Ectodermal cell (in vitro differentiated cells): Measurements from ENCODE around the gene MT1A.

Experiments
- H3K27ac ChIP-seq: 2 replicates; pipeline ENCODE4 v1.7.0; 2013; ENCODE audit warnings: mild to moderate bottlenecking, low read depth, low read length; ENCODE audit not compliant: insufficient read depth, poor library complexity, severe bottlenecking
- H3K27me3 ChIP-seq: 2 replicates; pipeline ENCODE4 v1.7.0; 2013; ENCODE audit warnings: mild to moderate bottlenecking, low read length; ENCODE audit not compliant: insufficient read depth, control insufficient read depth, poor library complexity, severe bottlenecking
- H3K36me3 ChIP-seq: one replicate; pipeline ENCODE4 v1.7.0; 2013; ENCODE audit warnings: low read length; ENCODE audit not compliant: control insufficient read depth, insufficient read depth
- H3K4me1 ChIP-seq: one replicate; pipeline ENCODE4 v1.7.0; 2013; ENCODE audit warnings: low read length; ENCODE audit not compliant: control insufficient read depth, insufficient read depth
- H3K4me3 ChIP-seq: 2 replicates; pipeline ENCODE4 v1.7.0; 2013; ENCODE audit warnings: low read depth, low read length, control low read depth; ENCODE audit not compliant: insufficient read depth
- H3K9me3 ChIP-seq: 2 replicates; pipeline ENCODE4 v1.7.0; 2013; ENCODE audit warnings: mild to moderate bottlenecking, low read length, moderate library complexity; ENCODE audit not compliant: control insufficient read depth
- WGBS, 2 experiments: methylation state at CpG; one replicate each; pipeline ENCODE4 v1.1.7; 2013; ENCODE audit warnings: missing lambda C conversion rate in 2 of 2; 5-methylcytosine and 5-hydroxymethylcytosine counted together

Gene MT1A

DNA sequence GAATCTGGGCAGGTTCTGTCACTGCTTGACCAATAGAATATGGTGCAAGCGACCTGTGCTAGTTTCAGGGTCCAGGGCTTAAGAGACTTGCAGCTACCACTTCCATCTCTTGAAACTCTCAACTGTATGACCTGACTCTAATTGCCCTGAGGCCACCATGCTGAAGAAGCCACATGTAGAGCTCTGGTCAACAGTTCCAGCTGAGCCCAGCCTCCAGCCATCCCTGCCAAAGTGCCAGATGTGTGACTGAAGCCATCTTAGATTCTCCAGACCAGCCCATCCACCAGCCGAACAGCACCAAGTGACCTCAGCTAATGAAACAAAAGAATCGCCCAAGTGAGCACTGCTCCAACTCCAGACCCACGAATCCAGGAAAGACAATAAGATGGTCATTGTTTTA, 33.5 kb upstream of the MT1A start:
- no peak overlapping the region for H3K27ac ChIP-seq
- no peaks in the 10 kb centered on the region for H3K36me3 ChIP-seq
- peaks cover 49% of the 10 kb centered on the region for H3K27me3 ChIP-seq
- no peak overlapping the region for H3K4me3 ChIP-seq
- H3K4me1 ChIP-seq: peaks cover 18% of the 10 kb centered on the region
- WGBS, 2 experiments: 89 to 91% methylated on average over 4 of the region's 4 CpGs
- no peaks in the 10 kb centered on the region for H3K9me3 ChIP-seq

DNA sequence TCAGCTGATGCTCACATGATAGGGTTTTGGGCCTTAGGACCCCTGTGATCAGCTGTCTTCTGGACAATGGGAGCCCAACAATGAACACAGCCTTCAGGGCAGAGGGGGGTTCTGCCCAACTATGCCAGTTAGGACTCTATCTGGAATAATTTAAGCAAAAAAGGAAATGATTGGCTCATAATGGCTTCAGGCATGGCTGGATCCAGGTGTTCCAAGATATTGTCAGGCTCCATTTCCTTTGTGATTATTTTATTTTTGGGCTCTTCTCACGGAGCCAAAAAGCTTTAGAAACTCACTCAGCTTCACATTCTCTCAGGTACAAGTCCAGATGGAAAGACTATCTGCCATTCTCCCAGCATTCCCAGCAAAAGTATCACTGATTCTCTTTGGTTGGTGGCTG, 33.0 kb upstream of the MT1A start:
- peaks cover 54% of the 10 kb centered on the region for H3K27me3 ChIP-seq
- H3K27ac ChIP-seq: no peak overlapping the region
- H3K36me3 ChIP-seq: no peaks in the 10 kb centered on the region
- H3K9me3 ChIP-seq: no peaks in the 10 kb centered on the region
- WGBS, 2 experiments: 71 to 85% methylated on average over 1 of the region's 1 CpG
- H3K4me3 ChIP-seq: no peak overlapping the region
- peaks cover 23% of the 10 kb centered on the region for H3K4me1 ChIP-seq

DNA sequence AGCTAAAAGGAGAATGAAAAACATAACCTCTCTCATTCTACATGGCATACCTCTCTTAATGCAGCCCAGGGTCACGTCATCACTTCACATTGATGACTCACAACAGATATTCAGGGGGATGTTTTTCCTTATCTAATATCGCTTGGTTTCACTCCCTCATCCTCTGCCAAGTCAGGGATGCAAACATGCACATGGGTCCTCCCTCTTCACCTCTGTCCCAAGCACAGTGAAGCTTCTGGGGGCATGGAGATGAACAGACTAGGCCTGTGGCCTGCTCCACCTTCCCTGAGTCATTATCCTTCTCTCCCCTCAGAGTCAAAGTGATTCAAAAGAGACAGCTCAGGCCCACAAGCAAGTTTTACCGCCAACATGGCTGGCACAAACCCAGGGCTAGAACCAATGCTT, 32.4 kb upstream of the MT1A start:
- Histone ChIP-seq H3K4me3 (no peak overlapping the region), H3K9me3 (no peaks in the 10 kb centered on the region), H3K27me3 (peaks cover 58% of the 10 kb centered on the region), H3K36me3 (no peaks in the 10 kb centered on the region), H3K4me1 (peaks cover 27% of the 10 kb centered on the region), H3K27ac (no peak overlapping the region)
- 91 to 97% methylated on average over 3 of the region's 3 CpGs for WGBS, 2 experiments

DNA sequence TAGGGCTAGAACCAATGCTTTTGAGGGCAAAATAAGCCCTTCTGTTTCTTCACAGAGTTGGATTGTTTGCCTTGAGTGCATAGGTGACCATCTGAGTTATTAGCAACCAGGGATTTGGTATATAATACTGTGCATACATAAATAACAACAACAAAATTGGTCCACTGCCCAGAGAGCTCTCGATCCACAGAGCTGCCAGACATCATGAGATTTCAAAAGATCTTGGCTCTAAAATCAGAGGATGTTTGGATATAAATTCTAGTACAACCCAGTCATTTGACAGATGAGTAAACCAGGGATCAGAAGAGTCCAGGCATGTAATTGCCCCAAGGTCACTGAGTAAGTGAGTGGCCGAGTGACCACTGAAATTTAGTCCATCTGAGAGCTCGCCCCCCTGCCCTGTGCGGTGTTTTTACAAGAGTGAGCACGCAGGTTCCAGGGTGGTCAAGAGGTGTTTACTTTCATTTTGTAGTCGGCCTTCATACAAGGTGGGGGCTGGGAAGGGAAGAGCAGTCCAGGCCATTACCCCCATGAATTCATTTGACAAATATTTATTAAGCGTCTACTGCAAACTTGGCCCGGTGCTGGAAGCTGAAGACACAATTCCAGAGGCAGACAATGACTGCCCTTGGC, 31.9 kb upstream of the MT1A start:
- H3K27ac ChIP-seq: no peak overlapping the region
- no peak overlapping the region for H3K4me3 ChIP-seq
- peaks cover 58% of the 10 kb centered on the region for H3K27me3 ChIP-seq
- no peaks in the 10 kb centered on the region for H3K9me3 ChIP-seq
- WGBS, 2 experiments: 86 to 89% methylated on average over 8 of the region's 8 CpGs
- H3K4me1 ChIP-seq: peaks cover 23% of the 10 kb centered on the region
- H3K36me3 ChIP-seq: no peaks in the 10 kb centered on the region

DNA sequence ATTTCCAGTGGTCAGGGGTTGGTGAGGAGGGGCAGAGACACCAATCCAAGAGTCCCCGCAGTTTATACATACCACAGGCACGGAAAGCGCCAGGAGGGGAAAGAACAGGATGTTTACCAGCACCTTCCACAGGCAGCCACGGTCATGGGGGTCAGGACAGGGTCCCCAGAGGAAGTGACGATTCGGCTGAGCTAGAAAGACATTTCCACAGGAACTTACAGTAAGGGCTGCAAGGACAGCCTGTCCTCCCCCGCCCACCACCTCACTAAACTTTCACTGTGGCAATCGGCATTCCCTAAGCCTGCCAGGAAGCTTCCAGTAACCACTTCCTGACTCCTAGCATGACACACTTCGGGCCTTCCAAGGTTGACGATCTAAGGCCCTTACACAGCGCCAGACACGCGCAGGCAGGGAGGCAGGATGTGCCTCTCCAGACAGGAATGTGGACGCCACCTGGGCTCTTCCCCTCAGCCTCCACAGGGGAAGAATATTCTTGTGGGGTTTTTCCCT, 31.3 kb upstream of the MT1A start:
- no peaks in the 10 kb centered on the region for H3K9me3 ChIP-seq
- H3K27ac ChIP-seq: no peak overlapping the region
- no peak overlapping the region for H3K4me3 ChIP-seq
- peaks cover 23% of the 10 kb centered on the region for H3K4me1 ChIP-seq
- no peaks in the 10 kb centered on the region for H3K36me3 ChIP-seq
- 78 to 83% methylated on average over 14 of the region's 14 CpGs for WGBS, 2 experiments
- H3K27me3 ChIP-seq: peaks cover 64% of the 10 kb centered on the region

DNA sequence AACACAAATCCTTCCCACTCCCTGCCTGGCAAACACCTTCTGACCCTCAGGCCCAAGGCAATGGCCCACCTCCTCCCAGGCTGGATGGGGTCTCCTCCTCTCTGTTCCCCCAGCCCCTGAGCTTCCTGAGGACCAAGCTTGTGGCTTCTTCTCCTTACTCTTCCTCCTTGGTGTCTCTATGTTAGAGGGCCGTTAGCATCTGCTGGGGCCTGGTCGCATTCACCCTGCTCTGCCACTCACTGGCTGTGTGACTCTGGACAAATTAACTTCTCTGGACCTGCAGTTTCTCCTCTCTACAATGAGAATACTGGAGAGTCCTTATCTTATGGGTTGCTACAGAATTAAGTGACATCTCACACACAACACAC, 30.8 kb upstream of the MT1A start:
- Histone ChIP-seq H3K9me3 (no peaks in the 10 kb centered on the region), H3K36me3 (no peaks in the 10 kb centered on the region), H3K27me3 (peaks cover 68% of the 10 kb centered on the region), H3K4me3 (no peak overlapping the region), H3K27ac (no peak overlapping the region), H3K4me1 (peaks cover 23% of the 10 kb centered on the region)
- 72 to 85% methylated on average over 2 of the region's 2 CpGs for WGBS, 2 experiments

DNA sequence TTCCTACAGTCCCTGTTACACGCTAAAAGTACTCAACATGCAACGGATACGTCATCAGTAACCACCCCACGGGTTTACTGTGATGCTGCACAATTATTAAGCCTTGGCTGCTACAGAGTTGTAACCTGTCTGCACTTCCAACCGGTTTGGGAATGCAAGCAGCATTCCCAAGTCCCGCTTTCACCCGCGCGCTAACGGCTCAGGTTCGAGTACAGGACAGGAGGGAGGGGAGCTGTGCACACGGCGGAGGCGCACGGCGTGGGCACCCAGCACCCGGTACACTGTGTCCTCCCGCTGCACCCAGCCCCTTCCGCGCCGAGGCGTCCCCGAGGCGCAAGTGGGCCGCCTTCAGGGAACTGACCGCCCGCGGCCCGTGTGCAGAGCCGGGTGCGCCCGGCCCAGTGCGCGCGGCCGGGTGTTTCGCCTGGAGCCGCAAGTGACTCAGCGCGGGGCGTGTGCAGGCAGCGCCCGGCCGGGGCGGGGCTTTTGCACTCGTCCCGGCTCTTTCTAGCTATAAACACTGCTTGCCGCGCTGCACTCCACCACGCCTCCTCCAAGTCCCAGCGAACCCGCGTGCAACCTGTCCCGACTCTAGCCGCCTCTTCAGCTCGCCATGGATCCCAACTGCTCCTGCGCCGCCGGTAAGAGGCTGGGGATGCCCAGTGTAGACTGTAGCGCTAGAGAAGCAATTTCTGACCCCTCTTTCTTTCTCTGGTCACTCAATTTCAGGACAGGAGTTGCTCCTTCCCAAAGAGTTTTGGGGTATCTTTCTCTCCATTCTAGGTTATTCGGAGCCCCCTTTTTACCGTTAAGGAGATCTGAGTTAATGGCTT, 30.2 kb upstream of the MT1A start, which contains the start of gene MT2A:
Gene MT2A (plus strand): TSS at position 542 of the 833 bp plus-strand sequence. CDS start 72 bp downstream, at position 614.
- peaks cover 23% of the 10 kb centered on the region for H3K4me1 ChIP-seq
- 8 to 9% methylated on average over 62 of the region's 62 CpGs for WGBS, 2 experiments
- H3K36me3 ChIP-seq: no peaks in the 10 kb centered on the region
- peak within 1 kb of the TSS; percentile 35 for H3K4me3 ChIP-seq
- peaks cover 72% of the 10 kb centered on the region for H3K27me3 ChIP-seq
- H3K9me3 ChIP-seq: no peaks in the 10 kb centered on the region
- no peak within 1 kb of the TSS for H3K27ac ChIP-seq

DNA sequence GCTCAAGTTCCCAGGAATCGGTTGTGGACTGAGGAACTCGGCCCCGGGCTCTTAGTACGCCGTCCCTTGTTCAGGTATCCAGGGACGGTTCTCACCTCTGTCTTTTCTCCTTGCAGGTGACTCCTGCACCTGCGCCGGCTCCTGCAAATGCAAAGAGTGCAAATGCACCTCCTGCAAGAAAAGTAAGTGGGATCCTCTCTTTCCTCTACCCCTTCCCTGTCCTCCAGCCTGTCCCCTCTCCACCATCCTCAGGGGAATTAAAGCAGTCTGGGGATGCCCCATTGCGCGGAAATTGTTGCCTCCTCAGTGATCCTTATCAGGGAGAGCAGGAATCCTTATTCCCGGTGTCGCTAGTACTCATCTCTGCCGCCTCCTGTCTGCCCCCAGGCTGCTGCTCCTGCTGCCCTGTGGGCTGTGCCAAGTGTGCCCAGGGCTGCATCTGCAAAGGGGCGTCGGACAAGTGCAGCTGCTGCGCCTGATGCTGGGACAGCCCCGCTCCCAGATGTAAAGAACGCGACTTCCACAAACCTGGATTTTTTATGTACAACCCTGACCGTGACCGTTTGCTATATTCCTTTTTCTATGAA, 29.5 kb upstream of the MT1A start:
- Histone ChIP-seq H3K4me3 (peak overlapping the region; percentile 35), H3K9me3 (no peaks in the 10 kb centered on the region), H3K27ac (no peak overlapping the region), H3K4me1 (peaks cover 23% of the 10 kb centered on the region), H3K27me3 (peaks cover 72% of the 10 kb centered on the region), H3K36me3 (no peaks in the 10 kb centered on the region)
- 2 to 7% methylated on average over 19 to 21 of the region's 21 CpGs for WGBS, 2 experiments

DNA sequence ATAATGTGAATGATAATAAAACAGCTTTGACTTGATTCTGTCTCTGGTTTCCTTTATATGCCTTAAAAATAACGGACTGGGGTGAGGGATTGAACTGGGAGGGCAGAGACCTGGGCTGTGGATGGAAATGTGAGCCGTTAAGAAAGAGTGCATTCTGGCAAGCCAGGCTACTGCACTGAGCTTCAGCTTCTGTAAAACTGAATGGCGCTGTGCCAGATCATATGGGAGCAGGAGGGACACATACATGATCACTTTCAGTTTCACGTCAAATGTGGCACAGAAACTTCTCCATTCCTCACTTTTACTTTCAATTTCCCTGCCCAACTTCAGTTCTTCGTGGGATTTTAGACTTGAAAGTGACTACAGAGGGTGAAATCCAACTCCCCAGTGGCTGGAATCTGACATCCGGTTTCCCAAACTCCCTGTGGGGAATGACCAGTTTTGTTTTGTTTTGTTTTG, 29.0 kb upstream of the MT1A start:
- Histone ChIP-seq H3K27me3 (peaks cover 75% of the 10 kb centered on the region), H3K9me3 (no peaks in the 10 kb centered on the region), H3K4me3 (no peak overlapping the region), H3K4me1 (peaks cover 23% of the 10 kb centered on the region), H3K36me3 (no peaks in the 10 kb centered on the region), H3K27ac (no peak overlapping the region)
- WGBS, 2 experiments: 4 to 8% methylated on average over 6 of the region's 6 CpGs

DNA sequence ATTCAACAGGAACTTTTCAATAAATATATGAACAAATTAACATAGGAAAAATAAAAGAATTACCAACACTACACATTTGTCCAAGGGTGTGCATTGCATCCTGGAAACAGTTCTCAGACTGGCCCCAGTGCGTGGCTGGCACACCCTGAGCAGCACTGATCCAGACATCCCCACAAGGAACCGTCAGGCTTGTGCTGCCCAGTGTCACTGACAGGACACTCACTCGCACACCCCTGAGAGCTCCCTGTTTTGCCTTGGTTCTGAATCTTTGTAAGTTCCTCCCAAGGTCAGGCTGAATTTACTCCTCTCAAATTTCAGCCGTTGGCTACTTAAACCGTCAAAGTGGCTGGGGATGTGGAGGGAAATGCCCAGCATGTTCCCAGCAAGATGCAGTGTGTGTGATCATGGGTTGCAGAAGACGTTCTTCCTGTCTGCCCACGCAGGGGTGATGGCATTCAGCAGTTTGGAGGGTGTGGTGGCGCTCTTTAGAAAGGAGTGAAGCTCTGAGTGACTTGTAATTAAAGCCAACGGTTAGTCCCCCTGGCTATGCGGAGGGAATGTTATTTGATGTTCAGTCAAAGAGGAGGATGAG, 28.4 kb upstream of the MT1A start:
- peaks cover 82% of the 10 kb centered on the region for H3K27me3 ChIP-seq
- H3K9me3 ChIP-seq: no peaks in the 10 kb centered on the region
- WGBS, 2 experiments: 18 to 20% methylated on average over 10 of the region's 10 CpGs
- peaks cover 23% of the 10 kb centered on the region for H3K4me1 ChIP-seq
- H3K4me3 ChIP-seq: no peak overlapping the region
- no peak overlapping the region for H3K27ac ChIP-seq
- H3K36me3 ChIP-seq: no peaks in the 10 kb centered on the region
